Measurements from ENCODE around the gene BAHCC1. TPM values are rescaled to one million over a fixed set of nuclear protein-coding genes. Genes with fewer than 3 reads are reported as not detected.
"Not testable (repeated sequence)": the region's sequence is repeated elsewhere in the genome, so short reads cannot be mapped to it uniquely, and the experiment has no call there.

Gene BAHCC1
- total and polyA plus RNA-seq, 2 donors (not counting 3 experiments of a cell fraction or from before 2014, with no cell fraction given): 4.7 to 11.6 TPM

DNA sequence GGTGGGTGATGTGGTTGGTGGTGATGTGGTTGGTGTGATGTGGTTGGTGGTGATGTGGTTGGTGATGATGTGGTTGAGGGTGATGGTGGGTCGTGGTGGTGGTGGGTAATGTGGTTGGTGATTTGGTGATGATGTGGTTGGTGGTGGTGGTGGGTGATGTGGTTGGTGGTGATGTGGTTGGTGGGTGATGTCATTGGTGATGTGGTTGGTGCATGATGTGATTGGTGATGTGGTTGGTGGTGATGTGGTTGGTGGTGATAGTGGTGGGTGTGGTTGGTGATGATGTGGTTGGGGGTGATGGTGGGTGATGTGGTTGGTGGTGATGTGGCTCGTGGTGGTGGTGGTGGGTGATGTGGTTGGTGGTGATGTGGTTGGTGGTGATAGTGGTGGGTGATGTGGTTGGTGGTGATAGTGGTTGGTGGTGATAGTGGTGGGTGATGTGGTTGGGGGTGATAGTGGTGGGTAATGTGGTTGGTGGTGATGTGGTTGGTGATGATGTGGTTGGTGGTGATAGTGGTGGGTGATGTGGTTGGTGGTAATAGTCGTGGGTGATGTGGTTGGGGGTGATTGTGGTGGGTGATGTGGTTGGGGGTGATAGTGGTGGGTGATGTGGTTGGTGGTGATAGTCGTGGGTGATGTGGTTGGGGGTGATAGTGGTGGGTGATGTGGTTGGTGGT is 30.6 kb downstream of the BAHCC1 start:
- BruUV-seq (replicated peaks); H3K27me3 ChIP-seq (ENCODE audit: control insufficient read depth in 2 of 2, insufficient read depth in 2 of 2, low read length in 2 of 2); CTCF ChIA-PET; H3K36me3 ChIP-seq (ENCODE audit: control insufficient read depth in 2 of 2, extremely low read depth in 1 of 2, insufficient read depth in 2 of 2, low read length in 2 of 2); H3K4me3 ChIP-seq (replicated peaks in 1 of 3; ENCODE audit: insufficient read depth in 1 of 3, low read depth in 1 of 3, low read length in 3 of 3); H3K9ac ChIP-seq (replicated peaks; ENCODE audit: extremely low read depth, insufficient read depth, low read length); H3K9me3 ChIP-seq (replicated peaks; ENCODE audit: control insufficient read depth, insufficient read depth, low read length); DNase-seq (ENCODE audit: low read depth, low spot score); POLR2A ChIA-PET; H2AFZ ChIP-seq (ENCODE audit: low read depth, low read length); H3K9me1 ChIP-seq (replicated peaks; ENCODE audit: control insufficient read depth, extremely low read depth, insufficient read depth, low read length); intact Hi-C loops (cut with micrococcal nuclease); H3K79me2 ChIP-seq (ENCODE audit: control insufficient read depth, insufficient read depth, low read length); H4K20me1 ChIP-seq (replicated peaks; ENCODE audit: control insufficient read depth, extremely low read depth, insufficient read depth, low read length); H3K27ac ChIP-seq (ENCODE audit: insufficient read depth, low read depth, low read length); H3K4me2 ChIP-seq (ENCODE audit: insufficient read depth, low read length); dilution Hi-C loops (cut with MboI; ENCODE audit: extremely low pct_ligation_motif_present, low sequenced_read_pairs): not testable (repeated sequence)
- peak; percentile 18 for FAIRE-seq
- H3K4me1 ChIP-seq (ENCODE audit: control insufficient read depth, extremely low read depth, insufficient read depth, low read length): peaks cover 16% of the 10 kb centered on the region

DNA sequence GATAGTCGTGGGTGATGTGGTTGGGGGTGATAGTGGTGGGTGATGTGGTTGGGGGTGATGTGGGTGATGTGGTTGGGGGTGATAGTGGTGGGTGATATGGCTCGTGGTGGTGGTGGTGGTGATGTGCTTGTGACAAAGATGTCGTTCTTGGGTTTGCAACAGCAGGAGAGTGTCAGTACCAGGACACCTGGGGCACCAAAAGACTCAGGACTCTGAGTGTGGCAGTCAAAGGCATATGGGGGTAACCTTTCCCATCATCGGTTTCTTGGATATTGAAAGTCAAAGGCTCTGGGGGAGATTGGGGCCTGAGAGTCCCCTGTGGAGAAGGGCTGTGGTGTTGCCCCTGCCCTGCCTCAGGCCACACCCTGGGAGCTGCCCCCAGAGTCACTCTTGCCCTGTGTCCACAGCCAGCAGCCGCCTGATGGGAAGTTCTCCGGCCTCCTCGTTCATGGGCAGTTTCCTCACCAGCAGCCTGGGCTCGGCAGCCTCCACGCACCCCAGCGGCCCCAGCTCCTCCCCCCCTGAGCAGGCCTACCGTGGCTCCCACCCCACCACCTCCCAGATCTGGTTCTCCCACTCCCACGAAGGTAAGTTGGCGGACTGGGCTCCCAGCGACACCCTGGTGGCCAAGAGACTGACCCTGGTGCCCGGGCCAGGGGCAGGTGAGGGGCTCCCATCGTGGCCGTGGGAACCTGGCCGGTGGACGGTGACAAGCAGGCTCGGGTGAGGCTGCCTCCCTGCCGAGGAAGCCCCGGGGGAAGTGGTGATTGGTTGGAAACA is 31.3 kb downstream of the BAHCC1 start:
- intact Hi-C loops (cut with micrococcal nuclease) (no loop called here), dilution Hi-C loops (cut with MboI; ENCODE audit: extremely low pct_ligation_motif_present, low sequenced_read_pairs) (no loop called here)
- Histone ChIP-seq H3K4me1 (ENCODE audit: control insufficient read depth, extremely low read depth, insufficient read depth, low read length) (peaks cover 16% of the 10 kb centered on the region), H3K27me3 (ENCODE audit: control insufficient read depth in 2 of 2, insufficient read depth in 2 of 2, low read length in 2 of 2) (no peaks in the 10 kb centered on the region), H3K9me3 (replicated peaks; ENCODE audit: control insufficient read depth, insufficient read depth, low read length) (no peaks in the 10 kb centered on the region), H2AFZ (ENCODE audit: low read depth, low read length) (no peak overlapping the region), H3K27ac (ENCODE audit: insufficient read depth, low read depth, low read length) (no peak overlapping the region), H3K4me3 (replicated peaks in 1 of 3; ENCODE audit: insufficient read depth in 1 of 3, low read depth in 1 of 3, low read length in 3 of 3) (no peak overlapping the region), H3K4me2 (ENCODE audit: insufficient read depth, low read length) (no peak overlapping the region), H4K20me1 (replicated peaks; ENCODE audit: control insufficient read depth, extremely low read depth, insufficient read depth, low read length) (no peaks in the 10 kb centered on the region), H3K9me1 (replicated peaks; ENCODE audit: control insufficient read depth, extremely low read depth, insufficient read depth, low read length) (no peaks in the 10 kb centered on the region), H3K36me3 (ENCODE audit: control insufficient read depth in 2 of 2, extremely low read depth in 1 of 2, insufficient read depth in 2 of 2, low read length in 2 of 2) (no peaks in the 10 kb centered on the region), H3K9ac (replicated peaks; ENCODE audit: extremely low read depth, insufficient read depth, low read length) (no peak overlapping the region), H3K79me2 (ENCODE audit: control insufficient read depth, insufficient read depth, low read length) (no peaks in the 10 kb centered on the region)
- DNase-seq (ENCODE audit: low read depth, low spot score) (no peak), FAIRE-seq (no peak)
- ChIA-PET CTCF (no interaction called here), POLR2A (no interaction called here)
- BruUV-seq (replicated peaks): no TSS peak
- TF ChIP-seq POLR2AphosphoS5 (IDR thresholded peaks at IDR 0.05; ENCODE audit: insufficient read depth, low read depth, low read length): no peak
- no peak for TF ChIP-seq POLR2A (IDR thresholded peaks at IDR 0.05; ENCODE audit: low read depth, low read length)
- no peak for TF ChIP-seq GATA2 (IDR thresholded peaks at IDR 0.05; ENCODE audit: insufficient read depth, insufficient read length, low read depth, low read length)
- TF ChIP-seq FOS (IDR thresholded peaks at IDR 0.05; ENCODE audit: borderline replicate concordance, insufficient read depth, low read length): no peak
- TF ChIP-seq, protein P1, sequence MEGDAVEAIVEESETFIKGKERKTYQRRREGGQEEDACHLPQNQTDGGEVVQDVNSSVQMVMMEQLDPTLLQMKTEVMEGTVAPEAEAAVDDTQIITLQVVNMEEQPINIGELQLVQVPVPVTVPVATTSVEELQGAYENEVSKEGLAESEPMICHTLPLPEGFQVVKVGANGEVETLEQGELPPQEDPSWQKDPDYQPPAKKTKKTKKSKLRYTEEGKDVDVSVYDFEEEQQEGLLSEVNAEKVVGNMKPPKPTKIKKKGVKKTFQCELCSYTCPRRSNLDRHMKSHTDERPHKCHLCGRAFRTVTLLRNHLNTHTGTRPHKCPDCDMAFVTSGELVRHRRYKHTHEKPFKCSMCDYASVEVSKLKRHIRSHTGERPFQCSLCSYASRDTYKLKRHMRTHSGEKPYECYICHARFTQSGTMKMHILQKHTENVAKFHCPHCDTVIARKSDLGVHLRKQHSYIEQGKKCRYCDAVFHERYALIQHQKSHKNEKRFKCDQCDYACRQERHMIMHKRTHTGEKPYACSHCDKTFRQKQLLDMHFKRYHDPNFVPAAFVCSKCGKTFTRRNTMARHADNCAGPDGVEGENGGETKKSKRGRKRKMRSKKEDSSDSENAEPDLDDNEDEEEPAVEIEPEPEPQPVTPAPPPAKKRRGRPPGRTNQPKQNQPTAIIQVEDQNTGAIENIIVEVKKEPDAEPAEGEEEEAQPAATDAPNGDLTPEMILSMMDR (IDR thresholded peaks at IDR 0.05; ENCODE audit: extremely low read depth in 1 of 2, insufficient read depth in 1 of 2, low read depth in 1 of 2, low read length in 2 of 2): no peak
- TF ChIP-seq, protein P2, sequence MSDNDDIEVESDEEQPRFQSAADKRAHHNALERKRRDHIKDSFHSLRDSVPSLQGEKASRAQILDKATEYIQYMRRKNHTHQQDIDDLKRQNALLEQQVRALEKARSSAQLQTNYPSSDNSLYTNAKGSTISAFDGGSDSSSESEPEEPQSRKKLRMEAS (IDR thresholded peaks at IDR 0.05; ENCODE audit: insufficient read depth, insufficient read length): no peak
- TF ChIP-seq MYC (IDR thresholded peaks at IDR 0.05; ENCODE audit: low read depth, low read length): no peak
- no peak for TF ChIP-seq EZH2 (IDR thresholded peaks at IDR 0.05; ENCODE audit: borderline replicate concordance, low read depth, low read length, severe bottlenecking)

Measured in endothelial cell of umbilical vein (primary cell).